SK-N-SH (cell line): ENCODE results near the gene MYBPH.

Experiments used
- CHD2 ChIP-seq: fragments of 150-350 bp; IDR thresholded peaks from 2 replicates; pipeline ENCODE4 v1.6.1; 2018; ENCODE audit warnings: low read length; ENCODE audit not compliant: partially characterized antibody
- EP300 ChIP-seq, 2 experiments: IDR thresholded peaks; 2 replicates each; pipeline versions ENCODE4 v1.4.0 to v1.6.1; 2012; ENCODE audit warnings: borderline replicate concordance in 1 of 2, low read depth in 1 of 2, low read length in 1 of 2
- EZH2phosphoT487 ChIP-seq: fragments of 200-600 bp; sonication (generic); IDR thresholded peaks from 2 replicates; pipeline ENCODE4 v1.6.1; 2017; ENCODE audit warnings: low read depth, mixed run types, mild to moderate bottlenecking, antibody characterized with exemption, moderate library complexity, borderline replicate concordance
- MEF2A ChIP-seq: IDR thresholded peaks from 2 replicates; pipeline ENCODE4 v1.4.0; 2012; ENCODE audit warnings: low read depth, borderline replicate concordance
- NFIC ChIP-seq: IDR thresholded peaks from 2 replicates; pipeline ENCODE4 v1.4.0; 2012; ENCODE audit warnings: borderline replicate concordance
- POLR2AphosphoS5 ChIP-seq: IDR thresholded peaks from 2 replicates; pipeline ENCODE4 v1.6.1; 2012; ENCODE audit warnings: low read depth, low read length
- RCOR1 ChIP-seq: fragments of 150-350 bp; IDR thresholded peaks from 2 replicates; pipeline ENCODE4 v1.6.1; 2017; ENCODE audit warnings: antibody characterized with exemption, low read length
- SIN3A ChIP-seq: IDR thresholded peaks from 2 replicates; pipeline ENCODE4 v1.6.1; 2012; ENCODE audit warnings: low read depth, mild to moderate bottlenecking, low read length, moderate library complexity, borderline replicate concordance
- SMC3 ChIP-seq: IDR thresholded peaks from 2 replicates; pipeline ENCODE4 v1.6.1; 2012; ENCODE audit warnings: low read depth, low read length, improper control_type of control experiment
- TF ChIP-seq, protein P1 (sequence below): fragments of 200-600 bp; sonication (generic); IDR thresholded peaks from 2 replicates; pipeline ENCODE4 v1.6.1; 2017; ENCODE audit warnings: antibody characterized with exemption, mild to moderate bottlenecking, moderate library complexity
- TF ChIP-seq, protein P2 (sequence below): IDR thresholded peaks from 2 replicates; pipeline ENCODE4; 2012

DNA sequence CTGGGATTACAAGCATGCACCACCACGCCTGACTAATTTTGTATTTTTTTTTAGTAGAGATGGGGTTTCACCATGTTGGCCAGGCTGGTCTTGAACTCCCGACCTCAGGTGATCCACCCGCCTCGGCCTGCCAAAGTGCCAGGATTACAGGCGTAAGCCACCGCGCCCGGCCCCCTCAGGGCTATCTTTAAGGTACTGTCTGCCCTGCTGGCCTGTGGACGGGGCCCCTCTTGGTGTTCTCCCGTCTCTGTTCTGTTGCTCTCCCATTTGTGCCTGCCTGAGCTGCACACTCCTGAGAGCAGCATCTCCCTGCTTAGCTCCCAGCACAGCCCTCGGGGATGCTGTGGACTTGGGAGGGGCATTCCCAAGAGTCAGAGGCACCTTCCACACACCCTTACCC lies 13.9 kb downstream of the MYBPH start:
- TF ChIP-seq EZH2phosphoT487 (no peak), CHD2 (no peak), SMC3 (no peak), EP300 (IDR thresholded peaks at IDR 0.05; ENCODE audit: borderline replicate concordance in 1 of 2, low read depth in 1 of 2, low read length in 1 of 2) (no peak), MEF2A (no peak), NFIC (no peak), RCOR1 (no peak), SIN3A (no peak), POLR2AphosphoS5 (no peak)
- TF ChIP-seq, protein P1, sequence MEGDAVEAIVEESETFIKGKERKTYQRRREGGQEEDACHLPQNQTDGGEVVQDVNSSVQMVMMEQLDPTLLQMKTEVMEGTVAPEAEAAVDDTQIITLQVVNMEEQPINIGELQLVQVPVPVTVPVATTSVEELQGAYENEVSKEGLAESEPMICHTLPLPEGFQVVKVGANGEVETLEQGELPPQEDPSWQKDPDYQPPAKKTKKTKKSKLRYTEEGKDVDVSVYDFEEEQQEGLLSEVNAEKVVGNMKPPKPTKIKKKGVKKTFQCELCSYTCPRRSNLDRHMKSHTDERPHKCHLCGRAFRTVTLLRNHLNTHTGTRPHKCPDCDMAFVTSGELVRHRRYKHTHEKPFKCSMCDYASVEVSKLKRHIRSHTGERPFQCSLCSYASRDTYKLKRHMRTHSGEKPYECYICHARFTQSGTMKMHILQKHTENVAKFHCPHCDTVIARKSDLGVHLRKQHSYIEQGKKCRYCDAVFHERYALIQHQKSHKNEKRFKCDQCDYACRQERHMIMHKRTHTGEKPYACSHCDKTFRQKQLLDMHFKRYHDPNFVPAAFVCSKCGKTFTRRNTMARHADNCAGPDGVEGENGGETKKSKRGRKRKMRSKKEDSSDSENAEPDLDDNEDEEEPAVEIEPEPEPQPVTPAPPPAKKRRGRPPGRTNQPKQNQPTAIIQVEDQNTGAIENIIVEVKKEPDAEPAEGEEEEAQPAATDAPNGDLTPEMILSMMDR: no peak
- TF ChIP-seq, protein P2, sequence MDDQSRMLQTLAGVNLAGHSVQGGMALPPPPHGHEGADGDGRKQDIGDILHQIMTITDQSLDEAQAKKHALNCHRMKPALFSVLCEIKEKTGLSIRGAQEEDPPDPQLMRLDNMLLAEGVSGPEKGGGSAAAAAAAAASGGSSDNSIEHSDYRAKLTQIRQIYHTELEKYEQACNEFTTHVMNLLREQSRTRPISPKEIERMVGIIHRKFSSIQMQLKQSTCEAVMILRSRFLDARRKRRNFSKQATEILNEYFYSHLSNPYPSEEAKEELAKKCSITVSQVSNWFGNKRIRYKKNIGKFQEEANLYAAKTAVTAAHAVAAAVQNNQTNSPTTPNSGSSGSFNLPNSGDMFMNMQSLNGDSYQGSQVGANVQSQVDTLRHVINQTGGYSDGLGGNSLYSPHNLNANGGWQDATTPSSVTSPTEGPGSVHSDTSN: no peak
